Measurements from ENCODE around the gene GPRIN3. TPM values are rescaled to one million over a fixed set of nuclear protein-coding genes. Genes with fewer than 3 reads are reported as not detected.
"Not testable (repeated sequence)": the region's sequence is repeated elsewhere in the genome, so short reads cannot be mapped to it uniquely, and the experiment has no call there.

GPRIN3 gene
- polyA plus RNA-seq, 4 donors: 6.6 to 8.7 (median 7.7) TPM

- no peak for DNase-seq (ENCODE audit: low read depth in 4 of 4, low spot score in 3 of 4)
Observed at GRCh38 chr4:89314291-89314690, 6.7 kb upstream of the GPRIN3 start.

GRCh38 chr4:89312066-89312465, 4.5 kb upstream of the GPRIN3 start:
- DNase-seq (ENCODE audit: low read depth in 4 of 4, low spot score in 3 of 4): no peak

DNA sequence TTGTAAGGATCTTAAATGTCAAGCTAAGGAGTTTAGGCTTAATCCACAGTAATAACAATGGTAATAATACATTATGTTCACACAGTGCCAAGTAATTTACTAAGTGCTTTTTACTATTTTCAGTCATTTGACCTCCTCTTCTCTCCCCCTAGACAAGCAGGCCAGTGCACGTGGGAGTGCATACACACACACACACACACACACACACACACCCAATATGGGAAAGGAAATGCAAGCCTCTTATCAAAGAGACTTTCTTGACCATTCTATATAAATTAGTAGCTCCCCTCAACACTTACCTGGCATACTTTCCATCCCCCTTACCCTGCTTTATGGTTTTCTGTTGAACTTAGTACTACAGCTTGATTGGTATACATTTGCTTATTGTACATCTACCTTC, 3.8 kb upstream of the GPRIN3 start:
- no peak for DNase-seq (ENCODE audit: low read depth in 4 of 4, low spot score in 3 of 4)

DNA sequence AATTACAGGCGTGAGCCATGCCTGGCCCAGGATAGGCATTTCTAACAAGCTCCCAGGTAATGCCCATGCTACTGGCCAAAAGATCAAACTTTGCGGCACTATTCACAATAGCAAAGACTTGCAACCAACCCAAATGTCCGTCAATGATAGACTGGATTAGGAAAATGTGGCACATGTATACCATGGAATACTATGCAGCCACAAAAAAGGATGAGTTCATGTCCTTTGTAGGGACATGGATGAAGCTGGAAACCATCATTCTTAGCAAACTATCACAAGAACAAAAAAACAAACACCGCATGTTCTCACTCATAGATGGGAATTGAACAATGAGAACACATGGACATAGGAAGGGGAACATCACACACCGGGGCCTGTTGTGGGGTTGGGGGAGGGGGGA, 1.6 kb upstream of the GPRIN3 start:
- not testable (repeated sequence) for DNase-seq (ENCODE audit: low read depth in 4 of 4, low spot score in 3 of 4)

- no peak for DNase-seq (ENCODE audit: low read depth in 4 of 4, low spot score in 3 of 4)
Observed at GRCh38 chr4:89308161-89308500, 531 bp upstream of the GPRIN3 start.

GRCh38 chr4:89307178-89307445, 488 bp downstream of the GPRIN3 start:
- DNase-seq (ENCODE audit: low read depth in 4 of 4, low spot score in 3 of 4): no peak

GRCh38 chr4:89306486-89307177, 968 bp downstream of the GPRIN3 start:
- no peak for DNase-seq (ENCODE audit: low read depth in 4 of 4, low spot score in 3 of 4)

GRCh38 chr4:89305712-89306437, 1.7 kb downstream of the GPRIN3 start:
- DNase-seq (ENCODE audit: low read depth in 4 of 4, low spot score in 3 of 4): no peak

DNA sequence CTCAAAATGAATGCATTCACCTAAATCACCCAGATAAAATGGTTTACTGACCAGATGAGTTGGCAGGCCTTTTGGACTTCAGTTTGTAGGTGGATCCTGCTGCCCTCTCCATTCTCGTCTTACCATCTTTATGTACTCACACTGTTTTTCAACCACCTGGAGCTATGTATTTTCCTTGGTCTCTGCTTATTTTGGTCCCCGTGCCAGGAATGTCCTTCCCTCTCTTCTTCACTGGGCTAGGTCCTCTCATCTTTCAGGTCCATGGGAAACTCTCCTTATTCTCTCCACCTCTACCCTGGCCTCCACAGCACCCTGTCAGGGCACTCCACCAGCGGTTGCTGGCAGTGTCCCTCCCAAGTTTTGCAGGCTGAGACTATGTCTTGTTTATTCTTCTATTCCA, 2.6 kb downstream of the GPRIN3 start:
- DNase-seq (ENCODE audit: low read depth in 4 of 4, low spot score in 3 of 4): no peak

DNA sequence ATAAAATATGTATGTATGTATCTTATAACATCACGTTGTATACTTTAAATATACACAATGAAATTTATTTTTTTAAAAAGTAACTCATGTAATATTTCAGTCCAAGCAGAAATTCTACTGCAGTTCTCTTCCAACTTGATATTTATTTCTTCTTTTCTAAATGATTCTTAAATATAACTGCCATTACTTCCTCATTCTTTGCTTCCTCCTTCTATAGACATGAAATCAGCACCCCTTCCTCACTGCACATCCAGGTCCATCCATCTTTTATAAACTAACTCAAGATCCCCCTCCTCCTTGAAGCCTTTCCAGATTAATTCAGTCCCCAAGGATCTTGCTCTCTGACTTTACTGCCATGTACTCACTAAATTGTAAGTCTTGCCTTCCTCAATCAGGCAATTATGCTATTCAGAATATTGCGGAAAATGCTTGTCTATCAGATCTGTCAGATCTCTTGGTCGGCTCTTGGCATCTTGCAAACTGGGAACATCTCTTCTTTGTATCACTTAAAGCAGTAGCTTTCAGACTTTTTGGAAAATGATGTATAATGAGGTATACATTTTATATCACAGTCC, 3.7 kb downstream of the GPRIN3 start:
- no peak for DNase-seq (ENCODE audit: low read depth in 4 of 4, low spot score in 3 of 4)

DNA sequence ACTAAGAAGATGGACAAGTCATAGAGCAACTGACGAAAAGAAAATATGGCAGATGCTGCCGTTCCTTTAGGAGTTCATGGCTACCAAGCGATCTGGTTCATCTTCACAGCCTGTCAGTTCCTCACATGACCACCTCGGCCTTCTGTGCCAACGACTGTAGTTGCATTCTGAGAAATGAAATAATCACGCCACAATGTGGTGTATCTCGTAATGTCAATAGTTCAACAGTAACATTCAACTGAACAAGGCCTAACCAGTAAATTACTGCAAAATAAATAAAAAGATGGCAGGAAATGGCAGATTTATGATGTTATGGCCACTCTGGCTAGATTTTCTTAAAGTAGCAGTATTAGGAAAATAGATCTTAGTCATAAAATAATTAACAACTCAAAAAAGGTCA, 4.4 kb downstream of the GPRIN3 start:
- DNase-seq (ENCODE audit: low read depth in 4 of 4, low spot score in 3 of 4): no peak

DNA sequence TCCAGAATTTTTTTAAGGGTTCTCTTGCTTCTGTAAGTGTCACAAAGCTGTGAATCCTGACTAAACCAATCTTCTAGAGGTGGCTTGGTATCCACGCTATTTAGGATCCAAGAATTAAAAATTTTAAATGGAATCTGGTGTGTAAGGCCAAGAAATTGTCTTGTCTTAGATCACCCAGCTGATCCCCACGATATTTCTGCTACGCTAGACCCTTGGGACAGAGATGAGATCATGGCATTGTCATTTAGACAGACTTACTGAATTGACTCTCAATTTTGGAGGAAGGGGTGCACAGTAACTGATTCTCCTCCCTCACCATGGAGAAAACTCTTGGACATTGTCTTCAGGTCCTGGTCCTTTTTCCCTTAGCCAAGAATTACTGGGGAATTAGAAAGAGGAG, 5.7 kb downstream of the GPRIN3 start:
- DNase-seq (ENCODE audit: low read depth in 4 of 4, low spot score in 3 of 4): no peak

GRCh38 chr4:89301003-89301402, 6.6 kb downstream of the GPRIN3 start:
- DNase-seq (ENCODE audit: low read depth in 4 of 4, low spot score in 3 of 4): no peak

GRCh38 chr4:89300499-89300898, 7.1 kb downstream of the GPRIN3 start:
- DNase-seq (ENCODE audit: low read depth in 4 of 4, low spot score in 3 of 4): no peak

GRCh38 chr4:89300060-89300459, 7.5 kb downstream of the GPRIN3 start:
- no peak for DNase-seq (ENCODE audit: low read depth in 4 of 4, low spot score in 3 of 4)

- DNase-seq (ENCODE audit: low read depth in 4 of 4, low spot score in 3 of 4): no peak
Observed at GRCh38 chr4:89299153-89299791, 8.3 kb downstream of the GPRIN3 start.

DNA sequence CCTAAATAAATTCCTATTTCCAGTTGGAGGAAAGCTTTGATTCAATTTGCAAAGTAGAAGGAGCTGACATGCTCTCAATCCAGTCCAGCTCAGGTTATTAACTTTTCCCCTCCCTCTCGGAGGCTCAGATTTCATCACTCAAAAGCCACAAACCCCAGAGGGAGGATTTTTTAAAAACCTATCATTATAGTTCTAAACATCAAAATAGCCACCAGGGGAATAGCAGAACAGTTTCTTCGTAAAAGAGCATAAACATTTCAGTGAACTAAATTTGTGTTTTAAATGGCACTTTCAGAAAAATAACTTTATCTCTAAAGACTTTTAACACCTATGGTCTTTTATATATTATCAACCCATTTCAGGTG, 8.8 kb downstream of the GPRIN3 start:
- DNase-seq (ENCODE audit: low read depth in 4 of 4, low spot score in 3 of 4): no peak

- DNase-seq (ENCODE audit: low read depth in 4 of 4, low spot score in 3 of 4): no peak
Observed at GRCh38 chr4:89298155-89298554, 9.4 kb downstream of the GPRIN3 start.

GRCh38 chr4:89296896-89297295, 10.7 kb downstream of the GPRIN3 start:
- no peak for DNase-seq (ENCODE audit: low read depth in 4 of 4, low spot score in 3 of 4)

DNA sequence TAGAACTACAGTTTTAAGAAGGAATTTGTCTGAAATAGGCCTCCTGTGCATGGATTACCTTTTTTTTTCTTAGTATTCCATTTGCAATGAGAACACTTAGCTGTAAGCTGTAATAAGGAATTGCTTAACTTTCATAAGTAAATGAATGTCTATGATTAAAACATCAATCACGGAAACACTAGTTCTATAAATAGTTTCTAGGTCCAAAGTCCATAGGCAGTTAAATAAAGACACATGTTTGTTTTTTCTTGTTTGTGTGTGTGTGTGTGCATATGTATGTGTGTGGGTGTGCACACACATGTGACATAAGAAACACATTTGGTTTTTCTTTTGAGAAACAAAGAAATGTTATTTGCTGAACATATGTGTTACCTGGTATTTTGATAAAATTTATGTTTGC, 11.2 kb downstream of the GPRIN3 start:
- no peak for DNase-seq (ENCODE audit: low read depth in 4 of 4, low spot score in 3 of 4)

DNA sequence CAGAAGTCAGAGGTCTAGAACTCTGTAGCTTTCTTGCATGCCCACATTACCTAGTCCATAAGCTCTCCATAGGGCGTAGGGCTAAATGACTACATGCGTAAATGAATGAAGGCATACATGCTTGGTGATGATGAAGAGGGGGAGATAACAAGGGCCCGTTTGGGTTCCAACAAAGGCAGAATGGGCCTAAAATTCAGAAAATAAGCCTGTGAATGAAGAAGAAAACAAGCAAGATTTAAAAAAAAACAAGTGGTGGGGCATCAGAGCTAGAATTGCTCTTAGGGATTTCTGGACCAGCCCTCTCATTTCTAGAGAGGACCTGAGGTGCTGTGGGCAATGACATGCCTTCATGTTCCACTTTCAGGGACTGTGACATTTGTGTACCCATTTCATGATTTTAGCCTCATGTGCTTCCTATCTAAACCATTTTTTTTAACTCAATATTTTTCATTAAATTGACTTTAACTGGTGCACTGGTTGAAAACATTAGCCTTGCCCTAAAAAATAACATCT, 12.1 kb downstream of the GPRIN3 start:
- DNase-seq (ENCODE audit: low read depth in 4 of 4, low spot score in 3 of 4): no peak
